Measurements from ENCODE around the gene EP400. TPM values are rescaled to one million over a fixed set of nuclear protein-coding genes. Genes with fewer than 3 reads are reported as not detected.

EP400 gene
- total RNA-seq, 1 experiment from 2014 or later, result 80.1 TPM

- TF ChIP-seq EZH2 (IDR thresholded peaks at IDR 0.05; ENCODE audit: borderline replicate concordance, low read depth, low read length, poor library complexity, severe bottlenecking) (no peak), CTCF (conservative IDR thresholded peaks at IDR 0.05; ENCODE audit: low read depth, low read length) (no peak)
- no peaks in the 10 kb centered on the region for H3K4me1 ChIP-seq (ENCODE audit: insufficient read depth, low read length, poor library complexity, severe bottlenecking)
- no peak for DNase-seq (ENCODE audit: low spot score)
- no peaks in the 10 kb centered on the region for H3K27me3 ChIP-seq (replicated peaks; ENCODE audit: insufficient read depth, low read depth, low read length, poor library complexity)
- no peaks in the 10 kb centered on the region for H3K9me3 ChIP-seq (ENCODE audit: low read depth, low read length, poor library complexity, severe bottlenecking)
- H3K4me3 ChIP-seq (ENCODE audit: low read depth, low read length, poor library complexity, severe bottlenecking), result no peak overlapping the region
- POLR2A ChIA-PET (ENCODE audit: low non-redundant PET), result no interaction called here
- peaks cover 89% of the 10 kb centered on the region for H3K36me3 ChIP-seq (ENCODE audit: insufficient read depth, low read length, poor library complexity, severe bottlenecking)
- no peak overlapping the region for H3K27ac ChIP-seq (ENCODE audit: low read depth, low read length, poor library complexity, severe bottlenecking)
- CTCF ChIA-PET, result no interaction called here
- BruUV-seq (replicated peaks), result no TSS peak
- intact Hi-C loops (cut with micrococcal nuclease; ENCODE audit: unreplicated experiment), result no loop called here
These were observed 75.8 kb downstream of the EP400 start for GRCh38 chr12:132025526-132025925.

GRCh38 chr12:132026061-132026795, 76.5 kb downstream of the EP400 start:
- Histone ChIP-seq H3K27ac (ENCODE audit: low read depth, low read length, poor library complexity, severe bottlenecking) (no peak overlapping the region), H3K4me3 (ENCODE audit: low read depth, low read length, poor library complexity, severe bottlenecking) (no peak overlapping the region), H3K27me3 (replicated peaks; ENCODE audit: insufficient read depth, low read depth, low read length, poor library complexity) (no peaks in the 10 kb centered on the region), H3K36me3 (ENCODE audit: insufficient read depth, low read length, poor library complexity, severe bottlenecking) (peaks cover 89% of the 10 kb centered on the region), H3K9me3 (ENCODE audit: low read depth, low read length, poor library complexity, severe bottlenecking) (no peaks in the 10 kb centered on the region), H3K4me1 (ENCODE audit: insufficient read depth, low read length, poor library complexity, severe bottlenecking) (no peaks in the 10 kb centered on the region)
- no peak for DNase-seq (ENCODE audit: low spot score)
- ChIA-PET POLR2A (ENCODE audit: low non-redundant PET) (no interaction called here), CTCF (no interaction called here)
- no peak for TF ChIP-seq CTCF (conservative IDR thresholded peaks at IDR 0.05; ENCODE audit: low read depth, low read length)
- intact Hi-C loops (cut with micrococcal nuclease; ENCODE audit: unreplicated experiment), result no loop called here
- BruUV-seq (replicated peaks), result no TSS peak

- Histone ChIP-seq H3K36me3 (ENCODE audit: insufficient read depth, low read length, poor library complexity, severe bottlenecking) (peaks cover 90% of the 10 kb centered on the region), H3K27ac (ENCODE audit: low read depth, low read length, poor library complexity, severe bottlenecking) (no peak overlapping the region), H3K4me1 (ENCODE audit: insufficient read depth, low read length, poor library complexity, severe bottlenecking) (no peaks in the 10 kb centered on the region), H3K9me3 (ENCODE audit: low read depth, low read length, poor library complexity, severe bottlenecking) (no peaks in the 10 kb centered on the region), H3K27me3 (replicated peaks; ENCODE audit: insufficient read depth, low read depth, low read length, poor library complexity) (no peaks in the 10 kb centered on the region), H3K4me3 (ENCODE audit: low read depth, low read length, poor library complexity, severe bottlenecking) (no peak overlapping the region)
- POLR2A ChIA-PET (ENCODE audit: low non-redundant PET), result no interaction called here
- TF ChIP-seq EZH2 (IDR thresholded peaks at IDR 0.05; ENCODE audit: borderline replicate concordance, low read depth, low read length, poor library complexity, severe bottlenecking), result no peak
- no peak for DNase-seq (ENCODE audit: low spot score)
- CTCF ChIA-PET, result no interaction called here
- intact Hi-C loops (cut with micrococcal nuclease; ENCODE audit: unreplicated experiment), result no loop called here
- BruUV-seq (replicated peaks), result no TSS peak
These were observed 77.2 kb downstream of the EP400 start for GRCh38 chr12:132026796-132027500.
